ENCODE data around the gene KRT17.
"Not testable (repeated sequence)": the region's sequence is repeated elsewhere in the genome, so short reads cannot be mapped to it uniquely, and the experiment has no call there.

The KRT17 gene

GRCh38 chr17:41647038-41647813 lies 22.9 kb upstream of the KRT17 start:
- H3K4me3 ChIP-seq (ENCODE audit: low read depth, low read length) = no peak overlapping the region
- ChIA-PET POLR2A (no interaction called here), CTCF (interaction anchor here (0.8 to 19.8 kb wide), 50 partner anchors 7 to 1110 kb away, joined by 3 to 554 read pairs (median 10); partner anchors contain the start of genes KRT12, KRT14, KRT16 and KRT17)

GRCh38 chr17:41642252-41643156 lies 18.1 kb upstream of the KRT17 start:
- ChIA-PET POLR2A (no interaction called here), CTCF (interaction anchor here (1.3 to 19.8 kb wide), 3 partner anchors 8 to 89 kb away, joined by 3 to 554 read pairs (median 536); no protein-coding TSS in a partner anchor)
- TF ChIP-seq CTCF (IDR thresholded peaks at IDR 0.05; ENCODE audit: insufficient read depth, low read length, missing control alignments) = no peak
- H3K4me3 ChIP-seq (ENCODE audit: low read depth, low read length) = no peak overlapping the region
- no peak for DNase-seq (ENCODE audit: low read depth, low spot score)

More at GRCh38 chr17:41647038-41647813, 22.9 kb upstream of the KRT17 start:
- no peak for TF ChIP-seq CTCF (IDR thresholded peaks at IDR 0.05; ENCODE audit: insufficient read depth, low read length, missing control alignments)
- DNase-seq (ENCODE audit: low read depth, low spot score) = no peak

GRCh38 chr17:41640596-41640995 lies 16.2 kb upstream of the KRT17 start:
- CTCF ChIA-PET = interaction anchor here (1.2 to 19.8 kb wide), 4 partner anchors 8 to 91 kb away, joined by 3 to 536 read pairs (median 18); no protein-coding TSS in a partner anchor
- POLR2A ChIA-PET; DNase-seq (ENCODE audit: low read depth, low spot score); H3K4me3 ChIP-seq (ENCODE audit: low read depth, low read length): not testable (repeated sequence)

GRCh38 chr17:41639492-41640473 lies 15.4 kb upstream of the KRT17 start:
- POLR2A ChIA-PET = no interaction called here
- CTCF ChIA-PET = interaction anchor here (1.2 to 19.8 kb wide), 5 partner anchors 9 to 91 kb away, joined by 3 to 536 read pairs (median 9); no protein-coding TSS in a partner anchor
- no peak for DNase-seq (ENCODE audit: low read depth, low spot score)
- H3K4me3 ChIP-seq (ENCODE audit: low read depth, low read length) = no peak overlapping the region
- no peak for TF ChIP-seq CTCF (IDR thresholded peaks at IDR 0.05; ENCODE audit: insufficient read depth, low read length, missing control alignments)

- no peak overlapping the region for H3K4me3 ChIP-seq (ENCODE audit: low read depth, low read length)
- ChIA-PET CTCF (interaction anchor here (1.3 to 19.8 kb wide), 3 partner anchors 10 to 90 kb away, joined by 9 to 536 read pairs (median 27); no protein-coding TSS in a partner anchor), POLR2A (no interaction called here)
- no peak for DNase-seq (ENCODE audit: low read depth, low spot score)
- no peak for TF ChIP-seq CTCF (IDR thresholded peaks at IDR 0.05; ENCODE audit: insufficient read depth, low read length, missing control alignments)
Measured at GRCh38 chr17:41638941-41639340, 14.6 kb upstream of the KRT17 start.

GRCh38 chr17:41638194-41638593 lies 13.8 kb upstream of the KRT17 start:
- H3K4me3 ChIP-seq (ENCODE audit: low read depth, low read length) = no peak overlapping the region
- ChIA-PET CTCF (no interaction called here), POLR2A (no interaction called here)
- no peak for TF ChIP-seq CTCF (IDR thresholded peaks at IDR 0.05; ENCODE audit: insufficient read depth, low read length, missing control alignments)
- no peak for DNase-seq (ENCODE audit: low read depth, low spot score)
